Keratinocyte (primary cell): ENCODE data around the gene GIMAP4. TPM values are rescaled to one million over a fixed set of nuclear protein-coding genes. Genes with fewer than 3 reads are reported as not detected.

ENCODE experiments used
- DNase-seq: peaks from one replicate; pipeline ENCODE4 v3.0.0-alpha.2; 2011; ENCODE audit warnings: low read depth, missing footprints, low spot score
- FAIRE-seq: peaks from 2 replicates; lab custom pipeline; 2011; peaks lifted over from hg19 to GRCh38; lab: Jason Lieb, UNC
- H2AFZ ChIP-seq: 2 replicates; pipeline ENCODE4 v1.6.0; 2012; ENCODE audit warnings: low read length, control low read depth, inconsistent platforms; ENCODE audit not compliant: control insufficient read depth
- H3K27ac ChIP-seq: 2 replicates; pipeline ENCODE4 v1.5.1; 2011; ENCODE audit warnings: low read length; ENCODE audit not compliant: control insufficient read depth, insufficient read depth
- H3K27me3 ChIP-seq: 3 replicates; pipeline ENCODE4 v1.6.0; 2011; ENCODE audit warnings: low read length; ENCODE audit not compliant: control insufficient read depth, insufficient read depth; ENCODE audit errors: extremely low read depth
- H3K36me3 ChIP-seq, 2 experiments: 2 replicates in 1 of 2; 3 replicates in 1 of 2; pipeline ENCODE4 v1.5.1; 2011; ENCODE audit warnings: low read length in 2 of 2, mild to moderate bottlenecking in 1 of 2; ENCODE audit not compliant: control insufficient read depth in 2 of 2, insufficient read depth in 2 of 2; ENCODE audit errors: extremely low read depth in 1 of 2
- H3K4me1 ChIP-seq: 3 replicates; pipeline ENCODE4 v1.5.1; 2011; ENCODE audit warnings: low read length; ENCODE audit not compliant: control insufficient read depth, insufficient read depth; ENCODE audit errors: extremely low read depth
- H3K4me2 ChIP-seq: 3 replicates; pipeline ENCODE4 v1.6.0; 2011; ENCODE audit warnings: low read depth, low read length; ENCODE audit not compliant: control insufficient read depth, insufficient read depth; ENCODE audit errors: extremely low read depth
- H3K4me3 ChIP-seq, 3 experiments: fragments of 200-600 bp in 1 of 3; sonication (generic) in 1 of 3; 2 replicates in 2 of 3; 3 replicates in 1 of 3; pipeline ENCODE4 v1.5.1; 2011 to 2016; ENCODE audit warnings: low read length in 3 of 3, mild to moderate bottlenecking in 3 of 3, control low read depth in 2 of 3, inconsistent platforms in 1 of 3, low read depth in 1 of 3, mixed read lengths in 1 of 3, mixed run types in 1 of 3, moderate library complexity in 1 of 3; ENCODE audit not compliant: control insufficient read depth in 2 of 3, insufficient read depth in 2 of 3; ENCODE audit errors: extremely low read depth in 1 of 3
- H3K79me2 ChIP-seq: 2 replicates; pipeline ENCODE4 v1.6.0; 2012; ENCODE audit warnings: low read length; ENCODE audit not compliant: control insufficient read depth, insufficient read depth
- H3K9ac ChIP-seq: 3 replicates; pipeline ENCODE4 v1.6.0; 2011; ENCODE audit warnings: low read length; ENCODE audit not compliant: control insufficient read depth, insufficient read depth; ENCODE audit errors: extremely low read depth
- H3K9me1 ChIP-seq: 3 replicates; pipeline ENCODE4 v1.6.0; 2011; ENCODE audit warnings: low read length; ENCODE audit not compliant: control insufficient read depth, insufficient read depth; ENCODE audit errors: extremely low read depth
- H3K9me3 ChIP-seq: 2 replicates; pipeline ENCODE4 v1.5.1; 2012; ENCODE audit warnings: low read depth, low read length; ENCODE audit not compliant: control insufficient read depth
- H4K20me1 ChIP-seq: 3 replicates; pipeline ENCODE4 v1.6.0; 2011; ENCODE audit warnings: low read length; ENCODE audit not compliant: control insufficient read depth, insufficient read depth; ENCODE audit errors: extremely low read depth
- CTCF ChIP-seq, 3 experiments: IDR thresholded peaks in 1 of 3; conservative IDR thresholded peaks in 1 of 3; optimal IDR thresholded peaks in 1 of 3; 2 replicates in 2 of 3; 3 replicates in 1 of 3; pipeline versions ENCODE3 to v1.5.1; 2011; ENCODE audit warnings: low read length in 3 of 3, mild to moderate bottlenecking in 3 of 3, moderate library complexity in 2 of 3, control low read depth in 1 of 3, inconsistent platforms in 1 of 3; ENCODE audit not compliant: insufficient read depth in 2 of 3; ENCODE audit errors: extremely low read depth in 1 of 3
- EZH2 ChIP-seq: IDR thresholded peaks from one replicate; pipeline ENCODE4 v1.6.1; 2012; ENCODE audit warnings: inconsistent platforms, mild to moderate bottlenecking, low read length, moderate library complexity
- dilution Hi-C: fragments of 300-500 bp; cut with MboI; formaldehyde crosslinking; loops from one replicate; pipeline ENCODE4 v1.7.0; 2020; ENCODE audit warnings: low sequenced_read_pairs; ENCODE audit not compliant: extremely low pct_ligation_motif_present
- polyA plus RNA-seq, 5 experiments: library from polyadenylated mRNA; depleted of rRNA in 3 of 5; stranded (reverse) in 3 of 5; stranded (forward) in 1 of 5; unstranded in 1 of 5; fragments of >200 nt; gene quantifications; 1 replicate in 1 of 5; 2 replicates in 3 of 5; 3 replicates in 1 of 5; pipeline versions ENCODE4 v1.2.1 to v1.2.3, GENCODE V29; 2011 to 2012; ENCODE audit warnings: missing spikeins in 2 of 5, low read depth in 1 of 5, low replicate concordance in 1 of 5

The GIMAP4 gene
- polyA plus RNA-seq, 1 donor (not counting 4 experiments of a cell fraction or from before 2014, with no cell fraction given), result not detected

GRCh38 chr7:150580638-150581394 lies 13.6 kb downstream of the GIMAP4 start:
- H2AFZ ChIP-seq, result no peak overlapping the region
- TF ChIP-seq EZH2, result no peak
- no peak for TF ChIP-seq CTCF (optimal IDR thresholded peaks at IDR 0.05 in 1 of 3, IDR thresholded peaks at IDR 0.05 in 1 of 3, conservative IDR thresholded peaks at IDR 0.05 in 1 of 3; ENCODE audit: extremely low read depth in 1 of 3, insufficient read depth in 2 of 3, low read length in 3 of 3)
- no peak overlapping the region for H3K9ac ChIP-seq
- no peaks in the 10 kb centered on the region for H3K4me1 ChIP-seq
- H3K4me2 ChIP-seq, result no peak overlapping the region
- H3K79me2 ChIP-seq, result no peaks in the 10 kb centered on the region
- H3K36me3 ChIP-seq, result no peaks in the 10 kb centered on the region
- H3K27me3 ChIP-seq, result no peaks in the 10 kb centered on the region
- no peak for DNase-seq
- dilution Hi-C loops, result no loop called here
- no peak overlapping the region for H3K4me3 ChIP-seq
- H3K9me3 ChIP-seq, result no peaks in the 10 kb centered on the region
- no peak overlapping the region for H3K27ac ChIP-seq
- no peaks in the 10 kb centered on the region for H3K9me1 ChIP-seq
- H4K20me1 ChIP-seq, result no peaks in the 10 kb centered on the region
- FAIRE-seq, result no peak

- dilution Hi-C loops, result no loop called here
- no peaks in the 10 kb centered on the region for H3K9me1 ChIP-seq
- FAIRE-seq (no peak), DNase-seq (no peak)
- H2AFZ ChIP-seq, result no peak overlapping the region
- H3K4me2 ChIP-seq, result no peak overlapping the region
- H3K4me1 ChIP-seq, result no peaks in the 10 kb centered on the region
- TF ChIP-seq CTCF (optimal IDR thresholded peaks at IDR 0.05 in 1 of 3, IDR thresholded peaks at IDR 0.05 in 1 of 3, conservative IDR thresholded peaks at IDR 0.05 in 1 of 3; ENCODE audit: extremely low read depth in 1 of 3, insufficient read depth in 2 of 3, low read length in 3 of 3) (no peak), EZH2 (no peak)
- no peak overlapping the region for H3K9ac ChIP-seq
- H3K27ac ChIP-seq, result no peak overlapping the region
- H3K36me3 ChIP-seq, result no peaks in the 10 kb centered on the region
- no peak overlapping the region for H3K4me3 ChIP-seq
- no peaks in the 10 kb centered on the region for H3K79me2 ChIP-seq
- H4K20me1 ChIP-seq, result no peaks in the 10 kb centered on the region
- H3K9me3 ChIP-seq, result no peaks in the 10 kb centered on the region
- H3K27me3 ChIP-seq, result no peaks in the 10 kb centered on the region
These were observed 18.0 kb downstream of the GIMAP4 start for GRCh38 chr7:150585199-150585598.
